HG02943 (cell line): ENCODE measurements around the gene SPAM1.
"Not testable (repeated sequence)": the region's sequence is repeated elsewhere in the genome, so short reads cannot be mapped to it uniquely, and the experiment has no call there.

Experiments used
- ATAC-seq: cut with Tn5 transposase; IDR thresholded peaks from one replicate; pipeline ENCODE4 v1.9.1; 2021; ENCODE audit warnings: mild to moderate bottlenecking, low read depth, moderate library complexity; ENCODE audit not compliant: unreplicated experiment

SPAM1 gene

GRCh38 chr7:123948136-123948535 is 23.1 kb downstream of the SPAM1 start:
- no peak for ATAC-seq

DNA sequence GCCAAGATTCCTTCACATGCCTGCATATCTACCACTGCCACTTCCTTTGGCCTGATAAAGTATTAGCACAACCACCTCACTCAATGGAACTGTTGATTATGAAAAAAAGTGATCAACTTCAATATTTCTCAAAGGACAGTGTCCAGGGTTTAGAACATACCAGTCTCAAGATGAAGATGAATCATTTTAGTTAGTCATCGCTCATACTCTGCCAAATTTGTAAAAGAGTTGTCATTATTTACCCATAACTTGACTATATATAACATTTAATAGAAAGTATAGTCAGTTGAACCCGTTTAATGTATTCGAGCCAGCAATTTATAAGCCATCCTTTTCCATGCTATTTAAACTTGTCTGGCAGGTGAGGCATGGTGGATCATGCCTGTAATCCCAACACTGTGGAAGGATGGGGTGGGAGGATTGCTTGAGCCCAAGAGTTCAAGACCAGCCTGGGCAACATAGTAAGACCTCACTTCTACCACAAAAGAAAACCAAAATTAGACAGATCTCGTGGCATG is 33.2 kb downstream of the SPAM1 start:
- ATAC-seq: no peak

DNA sequence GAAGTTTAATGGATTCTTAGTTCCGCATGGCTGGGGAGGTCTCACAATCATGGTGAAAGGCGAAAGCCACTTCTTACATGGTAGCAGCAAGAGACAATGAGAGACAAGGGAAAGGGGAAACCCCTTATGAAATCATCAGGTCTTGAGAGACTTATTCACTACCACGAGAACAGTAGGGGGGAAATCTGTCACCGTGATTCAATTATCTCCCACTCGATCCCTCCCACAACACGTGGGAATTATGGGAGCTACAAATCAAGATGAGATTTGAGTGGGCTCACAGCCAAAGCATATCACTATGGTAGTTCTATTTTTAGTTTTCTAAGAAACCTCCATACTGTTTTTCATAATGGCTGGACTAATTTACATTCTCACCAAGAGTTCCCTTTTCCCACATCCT is 36.7 kb downstream of the SPAM1 start:
- ATAC-seq: no peak

DNA sequence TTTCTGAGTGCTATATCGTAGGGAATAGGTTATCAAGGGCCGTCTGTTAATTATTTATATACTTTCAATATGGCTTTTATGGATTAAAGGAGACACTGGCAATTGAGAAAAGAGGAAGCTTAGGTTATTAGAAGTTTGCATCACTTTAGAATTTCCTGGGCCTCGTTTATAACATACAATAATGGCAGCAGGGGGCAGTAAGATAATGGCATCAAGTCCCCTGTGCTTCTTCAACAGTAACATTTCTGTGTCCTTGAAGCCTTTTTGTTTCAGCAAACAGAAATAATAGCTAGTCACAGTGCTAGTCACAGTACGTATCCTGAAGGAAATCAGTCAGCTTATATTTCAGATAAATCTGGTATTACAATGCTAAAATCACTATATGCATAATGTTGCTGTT is 41.9 kb downstream of the SPAM1 start:
- ATAC-seq: no peak

DNA sequence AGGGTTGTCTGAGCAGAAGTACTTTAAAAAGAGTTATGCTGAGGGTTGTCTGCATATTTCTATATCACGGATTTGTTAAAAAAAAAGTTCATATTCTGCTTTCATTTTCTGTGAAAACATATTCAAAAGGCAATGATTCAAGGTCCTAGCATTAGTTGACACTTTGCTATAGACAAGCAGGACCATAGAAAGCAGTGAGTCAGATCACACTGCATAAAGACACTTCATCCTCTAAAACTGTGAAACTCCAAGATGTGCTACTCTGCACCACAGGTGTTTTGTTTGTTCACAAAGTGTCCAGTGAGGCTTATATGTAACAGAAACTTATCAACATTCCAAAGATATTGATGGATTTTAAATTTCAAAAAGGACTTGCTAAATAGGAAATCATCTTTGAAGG is 47.0 kb downstream of the SPAM1 start:
- ATAC-seq: no peak

GRCh38 chr7:123972831-123973230 is 47.8 kb downstream of the SPAM1 start:
- ATAC-seq: no peak

DNA sequence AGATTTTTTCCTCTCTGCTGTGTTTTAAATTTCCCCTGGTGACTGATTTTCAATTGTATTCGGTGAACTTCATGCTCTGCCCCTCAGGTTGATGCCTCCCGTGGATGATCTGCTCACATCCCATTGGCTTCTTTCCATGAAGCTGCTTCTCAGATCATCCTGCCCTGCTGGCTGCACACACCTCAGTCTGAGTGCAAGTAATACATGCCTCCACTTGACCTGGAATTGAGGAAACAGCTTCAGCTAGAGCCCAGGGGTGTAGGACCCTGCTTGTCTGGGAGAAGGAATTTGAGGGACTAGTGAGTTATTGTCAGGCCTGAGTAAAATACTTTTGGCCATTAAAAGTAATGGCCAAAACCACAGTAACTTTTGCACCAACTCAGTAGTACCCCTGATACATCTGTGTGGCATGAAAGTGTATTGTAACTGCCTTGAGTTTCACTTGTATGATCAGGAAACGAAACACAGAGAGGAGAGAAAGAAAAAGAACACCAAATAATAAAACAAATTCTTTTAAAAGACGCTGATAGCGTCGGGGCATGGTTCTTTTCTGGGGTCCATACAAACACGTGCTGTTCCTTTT is 49.4 kb downstream of the SPAM1 start:
- no peak for ATAC-seq

DNA sequence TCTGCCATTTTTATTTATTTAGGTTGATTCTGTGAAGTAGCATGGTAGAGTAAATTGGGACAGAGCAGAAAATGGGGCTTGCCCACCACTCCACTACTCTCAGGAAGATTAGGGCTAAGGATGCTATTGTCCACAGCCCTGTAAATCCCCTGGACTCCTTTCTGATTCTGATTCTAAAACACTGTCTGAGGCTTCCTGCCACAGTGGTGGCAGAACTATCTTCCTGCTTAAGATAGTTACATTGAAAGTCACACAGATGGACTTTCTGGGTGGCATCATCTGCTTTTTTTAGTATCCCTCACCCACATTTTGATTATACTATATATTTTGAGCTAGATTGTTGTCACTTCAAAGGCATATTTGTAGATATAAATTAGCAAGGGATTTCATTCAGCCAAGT is 50.0 kb downstream of the SPAM1 start:
- ATAC-seq: no peak

- no peak for ATAC-seq
Measured at GRCh38 chr7:123977081-123977480, 52.0 kb downstream of the SPAM1 start.

DNA sequence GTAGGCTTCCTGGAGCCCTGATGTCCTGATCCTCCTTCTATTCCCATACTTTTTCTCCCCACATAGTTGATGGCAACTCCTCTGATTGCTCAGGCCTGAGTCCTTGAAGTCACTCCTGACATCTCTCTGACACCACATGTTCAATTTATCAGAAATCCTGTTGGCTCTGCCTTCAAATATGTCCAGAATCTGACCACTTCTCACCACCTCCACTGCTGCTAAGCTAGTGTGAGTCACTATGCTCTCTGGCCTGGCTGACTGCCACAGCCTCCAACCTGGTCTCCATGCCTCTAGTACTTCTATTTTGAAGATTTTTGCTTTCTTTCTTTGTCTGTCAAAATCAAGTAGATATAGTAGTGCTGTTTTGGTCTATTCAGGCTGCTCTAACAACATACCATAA is 54.8 kb downstream of the SPAM1 start:
- ATAC-seq: no peak

- no peak for ATAC-seq
Measured at GRCh38 chr7:123987445-123987844, 62.4 kb downstream of the SPAM1 start.

- no peak for ATAC-seq
Measured at GRCh38 chr7:123992913-123993518, 68.0 kb downstream of the SPAM1 start.

DNA sequence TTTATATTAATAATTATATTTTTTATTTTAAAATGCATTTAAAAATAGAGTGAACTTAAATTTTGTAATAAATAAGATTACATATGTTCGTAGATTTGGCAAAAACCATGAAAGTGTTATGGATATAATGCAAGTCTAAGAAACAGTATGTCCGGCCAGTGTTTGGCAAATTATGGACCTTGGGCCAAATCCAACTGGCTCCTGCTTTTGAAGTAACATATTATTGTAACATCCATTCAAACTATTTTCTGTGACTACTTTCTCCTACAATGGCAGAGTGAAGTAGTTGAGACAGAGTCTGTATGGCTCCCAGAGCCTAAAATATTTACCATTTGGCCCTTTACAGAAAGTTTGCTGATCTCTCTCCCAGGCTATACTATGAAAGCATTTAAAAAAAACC is 69.0 kb downstream of the SPAM1 start:
- ATAC-seq: no peak

DNA sequence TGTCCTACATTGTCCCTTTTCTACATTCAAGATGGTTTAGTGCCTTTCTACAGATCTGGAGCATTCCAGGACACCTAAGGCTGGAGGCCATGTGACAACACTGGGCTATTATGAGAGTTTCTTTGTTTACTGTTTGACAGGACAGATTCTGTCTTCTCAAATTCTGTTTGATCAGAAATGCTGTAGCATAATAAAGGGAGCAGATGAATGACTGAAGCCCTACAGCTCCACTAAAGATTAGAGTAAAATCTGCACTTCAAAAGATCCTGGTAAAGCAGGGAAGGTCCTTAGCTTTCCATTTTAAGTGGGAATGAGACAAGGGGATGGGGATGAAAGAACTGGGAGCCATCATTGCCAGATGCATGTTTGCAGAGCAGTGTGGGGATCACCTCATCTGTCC is 69.4 kb downstream of the SPAM1 start:
- no peak for ATAC-seq

DNA sequence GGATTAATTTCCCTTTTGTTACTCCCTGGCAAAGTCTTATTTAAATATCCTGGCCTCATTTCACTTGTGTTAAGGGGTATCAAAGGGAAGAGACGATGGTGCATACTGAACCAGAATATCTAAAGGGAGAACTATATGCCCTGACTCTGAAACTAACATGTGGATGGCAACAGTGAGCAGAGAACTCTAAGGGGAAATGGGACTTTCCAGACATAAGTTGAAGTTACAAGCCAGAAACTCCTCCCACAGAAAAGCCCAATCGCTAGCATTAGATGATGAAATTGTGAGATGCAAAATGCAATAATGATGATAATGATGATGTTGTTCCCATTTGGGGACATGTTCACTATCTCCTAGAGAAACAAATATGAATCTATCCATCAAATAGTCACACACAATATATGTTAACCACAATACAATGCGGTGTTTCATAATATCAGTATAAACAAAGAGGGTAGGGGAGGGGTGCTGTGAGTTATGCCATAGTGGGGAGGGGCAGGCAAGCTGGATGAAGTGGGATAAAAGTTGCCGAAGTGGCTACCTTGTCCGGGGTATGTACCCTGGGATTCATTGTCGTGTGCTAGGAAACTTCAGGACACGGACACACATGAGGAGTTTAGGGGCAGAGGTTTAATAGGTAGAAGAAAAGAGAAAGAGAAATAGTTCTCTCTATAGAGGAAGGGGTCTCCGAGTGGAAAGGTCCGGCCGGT is 70.7 kb downstream of the SPAM1 start:
- ATAC-seq: no peak

- no peak for ATAC-seq
Measured at GRCh38 chr7:123996327-123996625, 71.2 kb downstream of the SPAM1 start.

DNA sequence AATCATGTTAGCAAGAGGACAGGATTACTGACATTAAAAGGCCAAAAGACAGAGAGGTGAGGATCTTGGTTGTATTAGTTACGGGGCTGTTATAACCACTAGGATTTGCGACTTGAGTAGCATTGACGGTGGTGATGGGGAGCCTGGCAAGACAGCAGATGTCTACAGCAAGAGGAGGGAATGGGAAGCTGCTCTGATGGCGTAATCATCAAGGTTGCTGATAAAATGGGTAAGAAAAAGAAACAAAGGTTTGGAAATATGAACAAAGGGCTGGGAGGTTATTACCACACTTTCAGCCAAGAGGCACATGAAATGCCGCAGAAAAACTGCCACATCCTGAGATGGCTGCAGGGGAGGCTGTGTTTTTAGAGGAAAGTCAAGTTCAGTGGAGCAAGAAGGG is 73.9 kb downstream of the SPAM1 start:
- ATAC-seq: no peak

DNA sequence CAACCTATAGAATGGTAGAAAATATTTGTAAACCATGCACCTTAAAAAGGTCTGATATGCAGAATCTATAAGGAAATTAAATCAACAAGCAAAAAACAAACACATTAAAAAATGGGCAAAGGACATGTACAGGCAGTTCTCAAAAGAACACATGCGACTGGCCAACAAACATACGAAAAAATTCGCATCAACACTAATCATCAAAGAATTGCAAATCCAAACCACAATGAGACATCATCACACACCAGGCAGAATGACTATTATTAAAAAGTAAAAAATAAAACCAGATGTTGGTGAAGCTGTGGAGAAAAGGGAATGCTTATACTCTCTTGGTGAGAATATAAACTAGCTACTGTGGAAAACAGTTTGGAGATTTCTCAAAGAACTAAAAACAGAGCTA is 74.7 kb downstream of the SPAM1 start:
- ATAC-seq: no peak

GRCh38 chr7:124008296-124008695 is 83.3 kb downstream of the SPAM1 start:
- ATAC-seq: not testable (repeated sequence)

GRCh38 chr7:124009321-124009720 is 84.3 kb downstream of the SPAM1 start:
- ATAC-seq: no peak
